NCI-H146 (cell line): Measurements from ENCODE around the gene GOLGA6C.
"Not testable (repeated sequence)": the region's sequence is repeated elsewhere in the genome, so short reads cannot be mapped to it uniquely, and the experiment has no call there.

Experiments used
- DNase-seq: peaks from one replicate; lab custom pipeline; 2025; lab: John Stamatoyannopoulos, UW

The GOLGA6C gene

DNA sequence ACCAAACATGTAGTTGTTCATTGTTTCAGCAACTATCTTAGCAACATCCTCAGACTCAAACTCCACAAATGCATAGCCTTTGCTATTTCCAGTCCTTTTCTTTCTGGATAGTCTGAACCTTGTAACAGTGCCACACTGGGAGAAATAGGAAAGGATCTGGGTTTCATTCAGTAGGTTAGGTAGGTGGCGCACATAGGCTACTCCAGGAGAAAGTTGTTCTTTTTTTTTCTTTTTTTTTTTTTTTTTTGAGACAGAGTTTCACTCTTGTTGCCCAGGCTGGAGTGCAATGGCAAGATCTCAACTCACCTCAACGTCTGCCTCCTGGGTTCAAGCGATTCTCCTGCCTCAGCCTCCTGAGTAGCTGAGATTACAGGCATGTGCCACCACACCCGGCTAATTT, 5.8 kb upstream of the GOLGA6C start:
- not testable (repeated sequence) for DNase-seq

DNA sequence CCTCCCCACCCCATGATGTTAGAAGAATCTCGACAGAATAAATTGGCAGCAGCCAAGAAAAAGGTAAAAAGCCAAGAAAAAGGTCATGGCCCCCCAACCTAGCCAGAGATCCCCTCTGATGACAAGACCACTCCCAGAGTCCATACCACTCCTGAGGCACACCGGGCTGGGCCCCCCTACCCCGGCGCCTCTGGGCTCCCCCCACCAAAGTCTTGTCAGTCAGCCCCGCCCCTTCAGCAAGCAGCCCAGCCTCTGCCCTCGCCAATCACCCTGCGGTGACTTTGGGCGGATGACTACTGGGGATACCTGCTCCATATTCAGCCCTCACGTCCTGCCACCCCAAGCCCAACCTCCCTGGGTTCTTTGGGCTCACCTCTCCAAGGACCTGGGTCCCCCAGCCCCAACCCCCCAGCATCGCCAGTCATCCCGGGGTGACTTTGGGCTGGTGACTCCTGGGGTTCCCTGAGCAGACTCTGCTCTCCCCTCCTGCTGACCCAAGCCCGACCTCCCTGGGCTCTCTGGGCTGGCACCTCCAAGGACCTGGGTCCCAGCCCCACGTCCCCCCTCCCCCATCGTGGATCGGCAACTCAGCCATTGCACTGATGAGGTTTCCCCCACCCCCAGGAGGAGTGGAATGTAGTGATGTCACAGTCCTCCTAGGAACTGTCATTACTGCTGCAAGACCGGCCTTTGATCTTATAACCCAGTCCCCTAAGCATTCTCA, 648 bp downstream of the GOLGA6C start:
- not testable (repeated sequence) for DNase-seq

DNA sequence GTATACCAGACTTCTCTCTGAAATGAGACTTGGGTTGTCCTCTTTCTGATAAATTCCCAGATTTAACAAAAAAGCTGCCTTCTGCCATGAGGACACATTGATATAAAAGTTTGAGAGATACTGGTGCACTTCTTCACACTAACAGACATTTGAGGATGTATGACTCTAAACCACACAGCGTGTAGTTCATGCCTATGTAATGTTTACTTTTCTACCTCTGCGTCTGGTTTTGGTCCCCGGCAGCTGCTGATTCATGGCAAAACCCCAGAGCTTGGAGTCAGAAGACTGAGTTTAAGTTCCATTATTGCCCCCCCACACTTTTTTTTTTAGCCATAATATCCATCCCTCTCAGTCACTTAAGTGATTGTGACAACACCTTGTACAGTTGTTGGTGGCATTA, 1.7 kb downstream of the GOLGA6C start:
- not testable (repeated sequence) for DNase-seq

DNA sequence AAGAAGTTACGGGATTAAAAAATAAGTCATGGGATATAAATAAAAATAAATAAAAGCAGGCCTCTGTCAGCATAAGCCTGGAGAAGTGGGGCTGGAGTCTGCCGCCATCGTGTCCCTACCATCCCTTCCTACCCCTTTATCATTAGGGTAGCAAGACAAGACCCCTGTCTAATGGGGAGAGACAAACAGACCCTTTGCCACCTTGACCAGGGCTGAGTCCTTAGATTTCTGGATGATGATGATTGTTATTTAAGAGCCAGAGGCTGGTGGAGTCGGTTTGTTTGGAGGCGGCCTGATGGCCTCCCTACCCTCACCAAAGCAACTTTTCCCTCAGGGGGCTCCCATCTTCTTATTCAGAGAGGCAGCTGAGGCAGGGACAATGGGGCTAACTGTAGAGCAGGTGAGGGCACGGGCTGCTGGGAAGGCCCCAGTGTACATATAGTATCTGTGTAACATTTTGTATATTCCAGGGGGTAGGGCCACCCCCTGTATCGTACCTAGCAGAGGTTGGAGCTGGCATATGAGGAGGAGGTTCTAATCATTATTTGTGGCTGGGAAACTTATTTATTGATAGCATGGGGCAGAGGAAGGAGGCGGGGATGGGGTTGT, 15.7 kb downstream of the GOLGA6C start:
- DNase-seq, result not testable (repeated sequence)

DNA sequence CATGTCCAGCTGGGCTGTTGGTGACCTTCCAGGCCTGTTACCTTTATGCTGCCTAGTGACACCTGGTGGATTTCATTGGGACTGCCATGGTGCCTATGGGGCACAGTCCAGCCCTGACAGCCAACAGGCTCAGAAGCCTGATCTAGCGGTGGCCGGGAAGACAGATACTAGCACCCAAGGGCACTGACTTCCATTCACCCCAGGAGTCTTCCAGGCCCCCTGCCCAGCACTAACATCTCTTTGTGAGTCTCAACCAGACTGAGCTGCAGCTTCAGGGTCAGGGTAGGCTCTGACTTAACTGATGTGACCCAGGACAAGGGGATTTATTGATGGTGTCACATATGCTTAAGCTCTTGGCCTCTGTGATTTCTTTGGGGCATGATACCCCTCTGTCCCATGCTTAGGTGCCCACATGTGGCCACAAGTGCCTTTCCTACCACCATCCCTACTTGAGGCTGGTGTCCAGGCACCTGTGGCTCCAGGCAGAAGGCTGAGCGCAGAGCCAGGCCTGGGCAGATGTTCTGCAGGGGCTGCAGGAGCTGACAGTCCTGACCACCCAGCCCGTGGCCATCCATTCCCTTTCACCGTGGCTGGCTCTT, 16.5 kb downstream of the GOLGA6C start:
- not testable (repeated sequence) for DNase-seq

DNA sequence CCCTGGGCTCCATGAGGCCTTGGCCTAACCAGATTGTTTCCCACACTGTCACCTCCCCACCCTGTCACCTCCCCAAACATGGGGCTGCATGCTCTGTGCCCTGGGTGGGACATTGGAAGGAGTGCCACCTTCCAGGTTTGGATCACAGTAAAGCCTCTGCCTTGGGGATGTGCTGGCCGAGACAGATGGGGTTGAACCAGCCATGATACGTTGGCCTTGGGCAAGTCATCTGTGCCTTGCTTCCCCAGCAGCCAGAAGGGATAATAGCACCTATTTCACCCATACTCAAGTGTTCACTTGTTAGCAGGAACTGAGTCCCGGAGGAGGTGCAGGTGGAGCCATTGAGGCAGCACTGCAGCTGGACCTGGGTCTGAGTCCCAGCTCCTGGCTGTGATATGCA, 17.5 kb downstream of the GOLGA6C start:
- not testable (repeated sequence) for DNase-seq

DNA sequence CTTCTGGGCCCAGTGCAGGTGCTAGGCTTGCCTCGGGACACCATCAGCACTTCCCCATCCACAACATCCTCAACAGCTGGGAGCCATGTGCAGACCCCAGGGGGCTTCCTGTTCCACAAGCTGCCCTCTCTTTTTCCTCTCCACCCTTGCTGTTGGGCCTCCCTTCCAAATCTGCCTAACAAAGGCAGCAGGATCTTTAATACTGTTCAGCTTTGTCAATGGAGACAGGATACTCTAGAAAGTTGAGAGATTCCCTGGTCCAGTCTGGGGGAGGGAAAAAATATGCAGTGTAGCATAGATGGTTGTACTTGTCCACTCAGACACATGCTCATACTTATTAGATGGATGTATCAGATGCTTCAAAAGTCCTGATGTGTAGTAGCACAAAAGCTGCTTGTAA, 20.4 kb downstream of the GOLGA6C start:
- not testable (repeated sequence) for DNase-seq

DNA sequence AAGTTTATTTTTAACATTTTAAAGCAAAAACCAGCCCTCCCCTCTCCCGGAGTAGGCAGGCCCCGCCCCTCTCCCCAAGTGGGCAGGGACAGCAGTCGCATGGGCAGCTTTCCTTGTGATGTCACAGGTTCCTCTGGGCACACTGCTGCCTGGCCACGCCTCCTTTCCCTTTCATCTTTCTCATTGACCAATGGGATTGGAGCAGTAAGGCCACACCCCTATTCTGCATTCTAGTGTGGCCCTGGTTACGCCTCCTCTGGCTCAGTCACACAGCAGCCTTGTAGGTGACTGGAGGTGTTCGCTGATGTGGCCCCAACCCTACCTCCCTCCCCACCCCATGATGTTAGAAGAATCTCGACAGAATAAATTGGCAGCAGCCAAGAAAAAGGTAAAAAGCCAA, 24.4 kb downstream of the GOLGA6C start, which contains the start of gene GOLGA6D:
GOLGA6D (plus strand) TSS at position 264 of the 400 bp plus-strand sequence; CDS start at position 305, 41 bp downstream.
- DNase-seq, result not testable (repeated sequence)

DNA sequence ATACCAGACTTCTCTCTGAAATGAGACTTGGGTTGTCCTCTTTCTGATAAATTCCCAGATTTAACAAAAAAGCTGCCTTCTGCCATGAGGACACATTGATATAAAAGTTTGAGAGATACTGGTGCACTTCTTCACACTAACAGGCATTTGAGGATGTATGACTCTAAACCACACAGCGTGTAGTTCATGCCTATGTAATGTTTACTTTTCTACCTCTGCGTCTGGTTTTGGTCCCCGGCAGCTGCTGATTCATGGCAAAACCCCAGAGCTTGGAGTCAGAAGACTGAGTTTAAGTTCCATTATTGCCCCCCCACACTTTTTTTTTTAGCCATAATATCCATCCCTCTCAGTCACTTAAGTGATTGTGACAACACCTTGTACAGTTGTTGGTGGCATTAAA, 26.0 kb downstream of the GOLGA6C start:
- DNase-seq, result not testable (repeated sequence)

DNA sequence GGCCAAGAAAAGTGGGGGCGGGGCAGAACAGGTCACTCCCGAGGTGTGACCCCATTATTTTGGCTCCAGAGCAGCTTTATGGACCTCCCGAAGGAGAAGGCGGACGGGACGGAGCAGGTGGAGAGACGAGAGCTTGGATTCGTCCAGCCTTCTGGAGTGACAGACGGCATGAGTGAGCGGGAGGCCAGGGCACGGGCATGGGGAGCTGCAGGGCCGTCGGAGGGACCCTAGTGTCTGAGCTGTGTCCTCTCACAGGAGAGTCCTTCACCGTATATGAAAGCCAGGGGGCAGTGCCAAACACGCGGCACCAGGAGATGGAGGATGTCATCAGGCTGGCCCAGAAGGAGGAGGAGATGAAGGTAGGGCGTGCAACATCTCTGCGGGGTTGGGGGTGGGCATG, 35.5 kb downstream of the GOLGA6C start:
- DNase-seq, result not testable (repeated sequence)

DNA sequence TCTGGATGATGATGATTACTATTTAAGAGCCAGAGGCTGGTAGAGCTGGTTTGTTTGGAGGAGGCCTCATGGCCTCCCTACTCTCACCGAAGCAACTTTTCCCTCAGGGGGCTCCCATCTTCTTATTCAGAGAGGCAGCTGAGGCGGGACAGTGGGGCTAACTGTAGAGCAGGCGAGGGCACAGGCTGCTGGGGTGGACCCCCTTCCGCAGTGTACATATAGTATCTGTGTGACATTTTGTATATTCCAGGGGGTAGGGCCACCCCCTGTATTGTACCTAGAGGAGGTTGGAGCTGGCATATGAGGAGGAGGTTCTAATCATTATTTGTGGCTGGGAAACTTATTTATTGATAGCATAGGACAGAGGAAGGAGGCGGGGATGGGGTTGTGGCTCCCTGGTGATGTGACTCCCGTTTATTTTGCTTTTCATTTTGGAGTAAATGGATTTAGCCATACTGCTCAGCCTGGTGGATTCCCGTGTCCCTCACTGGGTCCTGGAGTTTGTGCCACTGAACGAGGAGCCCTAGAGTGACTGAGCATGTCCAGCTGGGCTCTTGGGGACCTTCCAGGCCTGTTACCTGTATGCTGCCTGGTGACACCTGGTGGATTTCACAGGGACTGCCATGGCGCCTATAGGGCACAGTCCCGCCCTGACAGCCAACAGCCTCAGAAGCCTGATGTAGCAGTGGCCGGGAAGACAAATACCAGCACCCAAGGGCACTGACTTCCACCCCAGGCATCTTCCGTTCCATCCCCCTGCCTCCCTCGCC, 40.6 kb downstream of the GOLGA6C start:
- not testable (repeated sequence) for DNase-seq

DNA sequence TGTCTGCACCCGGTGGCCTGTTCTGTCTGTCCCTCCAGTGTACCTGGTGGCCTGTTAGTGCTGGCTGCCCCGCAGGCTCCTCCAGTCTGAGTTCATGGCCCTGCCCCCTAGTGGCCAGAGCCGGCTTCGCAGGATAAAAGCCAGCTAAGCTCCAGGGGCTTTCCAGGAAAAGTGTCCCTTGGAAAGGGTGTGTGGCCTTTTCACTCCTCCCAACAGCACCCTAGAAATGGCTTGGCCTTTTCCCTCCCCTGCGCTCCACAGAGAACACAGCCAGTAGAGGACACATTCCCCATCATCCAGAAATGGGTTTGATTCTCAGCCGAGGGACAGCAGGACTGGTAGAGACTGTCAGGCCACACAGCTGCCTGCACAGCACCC, 41.2 kb downstream of the GOLGA6C start:
- DNase-seq, result not testable (repeated sequence)

DNA sequence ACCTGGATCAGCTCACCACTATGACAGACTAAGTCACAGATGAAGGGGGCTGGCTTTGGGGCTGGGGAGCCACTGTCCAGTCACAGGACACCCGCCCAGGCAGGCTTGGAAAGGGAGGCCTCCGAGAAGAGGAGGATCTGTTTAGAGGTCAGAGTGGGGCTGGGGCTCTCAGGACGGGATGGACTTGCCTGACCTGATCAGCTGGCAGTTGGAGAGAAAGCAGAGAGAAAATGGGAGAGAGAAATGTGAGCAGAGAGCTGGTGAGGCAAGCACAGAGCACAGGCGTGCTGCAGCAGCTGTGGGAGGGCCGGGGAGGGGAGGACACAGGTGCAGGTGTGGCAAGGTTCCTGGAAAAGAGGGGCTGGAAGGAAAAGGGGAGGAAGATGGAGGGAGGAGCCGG, 41.9 kb downstream of the GOLGA6C start:
- DNase-seq, result not testable (repeated sequence)

DNA sequence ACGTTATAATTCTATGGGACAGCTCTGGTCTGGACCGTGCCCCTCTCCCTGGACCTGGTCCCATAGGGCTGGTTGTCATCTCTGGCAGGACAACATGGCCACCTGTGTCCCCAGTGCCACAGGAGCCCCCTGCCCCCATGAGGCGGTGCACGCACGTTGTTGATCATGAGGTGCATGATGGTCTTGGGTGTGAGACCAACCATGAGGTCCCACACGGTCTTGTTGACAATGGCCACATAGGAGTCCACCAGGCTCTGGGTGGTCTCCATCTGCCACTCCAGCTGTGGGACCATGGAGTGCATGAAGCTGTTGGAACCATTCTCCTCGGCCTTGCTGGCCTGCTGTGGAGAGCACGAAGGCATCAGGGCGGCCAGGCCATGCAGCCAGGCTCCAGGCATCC, 44.2 kb downstream of the GOLGA6C start:
- no peak for DNase-seq

DNA sequence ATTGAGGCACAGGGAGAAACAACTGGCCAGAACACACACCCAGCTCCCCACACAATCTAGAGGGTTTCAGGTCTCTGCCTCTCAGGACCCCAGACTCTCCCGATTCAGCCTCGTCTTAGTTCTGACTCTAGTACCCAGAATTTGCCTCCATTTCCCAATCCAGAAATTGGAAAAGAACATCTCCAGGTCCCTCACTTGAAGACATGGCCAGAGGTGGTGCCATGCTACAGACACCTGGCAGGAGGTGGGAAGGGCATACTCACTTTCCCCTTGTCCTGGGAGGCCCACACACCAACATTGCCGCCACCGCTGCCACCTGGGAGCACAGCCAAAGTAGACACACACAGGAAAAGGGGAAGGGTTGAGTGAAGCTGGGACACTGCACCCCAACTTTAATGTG, 44.6 kb downstream of the GOLGA6C start:
- not testable (repeated sequence) for DNase-seq

DNA sequence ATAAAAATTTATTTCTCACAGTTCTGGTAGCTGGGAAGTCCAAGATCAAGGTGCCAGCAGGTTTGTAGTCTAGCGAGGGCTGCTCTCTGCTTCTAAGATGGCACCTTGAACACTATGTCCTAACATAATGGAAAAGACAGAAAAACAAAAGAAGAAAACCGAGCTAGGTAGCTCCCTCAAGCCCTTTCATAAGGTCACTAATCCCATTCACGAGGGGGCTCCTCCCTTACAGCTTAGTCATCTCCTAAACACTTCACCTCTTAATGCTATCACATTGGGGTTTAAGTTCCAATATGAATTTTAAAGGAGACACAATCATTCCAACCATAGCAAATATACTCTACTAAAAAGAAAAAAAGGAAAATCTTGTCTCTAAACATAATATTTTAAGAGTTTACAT, 48.1 kb downstream of the GOLGA6C start:
- DNase-seq, result no peak

DNA sequence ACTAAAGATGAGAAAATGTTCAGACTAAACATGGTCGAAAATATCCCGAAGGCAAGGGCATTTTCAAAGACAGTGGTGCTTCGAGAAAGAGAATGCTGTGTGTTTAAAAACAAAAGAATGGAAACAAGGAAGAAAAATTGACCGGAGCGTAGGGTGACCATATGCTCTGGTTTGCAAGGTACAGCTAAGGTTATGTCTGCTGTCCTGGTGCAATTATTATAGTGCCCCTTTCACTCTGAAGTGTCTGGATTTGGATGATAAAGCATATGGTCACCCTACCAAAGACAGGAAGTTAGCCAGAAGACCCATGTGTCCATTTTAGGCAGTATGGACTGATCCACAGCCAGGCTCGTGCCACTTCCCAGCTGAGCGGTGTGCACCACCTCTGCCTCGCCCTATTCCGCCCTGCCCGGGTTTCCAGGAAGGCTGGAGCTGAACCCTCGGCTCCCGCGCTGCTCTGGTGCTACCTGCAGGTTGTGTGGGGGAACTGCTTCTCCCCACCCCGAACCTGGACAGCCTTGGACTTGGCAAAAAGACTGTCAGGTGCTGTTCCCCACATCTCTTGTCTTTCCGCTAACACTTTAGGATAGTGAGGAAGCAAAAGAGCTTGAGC, 49.8 kb downstream of the GOLGA6C start:
- peak; percentile 52 for DNase-seq

DNA sequence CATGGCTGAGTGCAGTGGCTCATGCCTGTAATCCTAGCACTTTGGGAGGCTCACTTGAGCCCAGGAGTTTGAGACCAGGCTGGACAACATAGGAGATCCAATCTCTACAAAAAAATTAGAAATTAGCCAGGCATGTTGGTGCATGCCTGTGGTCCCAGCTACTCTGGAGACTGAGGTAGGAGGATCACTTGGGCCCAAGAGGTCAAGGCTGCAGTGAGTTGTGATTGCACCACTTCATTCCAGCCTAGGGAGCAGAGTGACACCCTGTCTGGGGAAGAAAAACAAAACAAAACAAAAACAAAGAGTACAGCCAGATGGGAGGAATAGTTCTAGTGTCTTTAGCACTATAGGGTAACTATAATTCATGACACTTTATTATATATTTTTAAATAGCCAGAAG, 51.6 kb downstream of the GOLGA6C start:
- no peak for DNase-seq

DNA sequence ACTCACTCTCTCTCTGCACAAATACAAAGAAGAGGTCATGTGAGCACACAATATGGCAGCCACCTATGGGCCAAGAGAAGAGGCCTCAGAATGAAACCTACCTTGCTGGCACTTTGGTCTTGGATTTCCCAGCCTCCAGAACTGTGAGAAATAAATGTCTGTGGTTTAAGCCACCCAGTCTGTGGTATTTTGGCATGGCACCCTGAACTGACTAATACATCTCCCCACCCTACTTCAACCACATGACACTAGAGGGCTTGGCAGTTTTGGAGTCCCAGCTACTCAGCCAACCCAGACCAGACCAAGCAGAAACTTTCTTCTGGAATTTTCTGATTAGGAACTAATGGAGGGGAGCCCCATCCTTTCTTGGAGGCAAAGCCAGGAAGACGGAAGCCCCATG, 54.4 kb downstream of the GOLGA6C start:
- DNase-seq, result not testable (repeated sequence)

DNA sequence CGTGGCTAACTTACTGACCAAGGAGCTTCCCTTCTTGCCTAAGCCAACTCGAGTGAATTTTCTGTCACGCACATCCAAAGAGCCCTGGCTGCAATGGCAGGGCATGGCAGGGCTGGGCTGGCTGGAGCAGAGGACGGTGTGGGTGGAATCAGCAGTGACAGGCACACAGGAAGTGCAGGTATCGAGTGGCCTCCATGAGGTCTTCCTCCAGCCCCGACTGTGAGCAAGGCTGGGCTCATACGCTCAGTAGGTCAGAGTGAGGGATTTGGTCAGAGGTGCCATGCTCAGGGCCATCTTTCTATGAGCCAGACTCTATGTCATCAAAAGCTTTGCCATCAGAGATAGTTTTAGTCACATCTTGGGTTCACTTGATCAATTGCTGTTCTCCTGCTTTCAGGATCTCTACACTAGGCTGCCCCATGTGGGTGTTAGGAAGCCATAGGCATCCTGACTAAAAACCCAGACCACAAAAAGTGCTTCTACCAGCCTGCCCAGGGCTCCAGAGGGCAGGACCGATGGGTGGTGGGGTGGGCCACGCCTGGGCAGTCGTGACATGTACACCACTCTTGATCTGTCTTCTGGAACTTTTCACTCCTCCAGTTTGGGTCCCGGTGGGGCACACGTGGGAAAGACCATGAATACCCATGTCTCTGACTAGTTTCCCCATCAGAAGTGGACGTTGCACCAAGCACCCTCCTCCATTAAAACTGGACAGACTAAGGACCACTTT, 55.1 kb downstream of the GOLGA6C start:
- no peak for DNase-seq

DNA sequence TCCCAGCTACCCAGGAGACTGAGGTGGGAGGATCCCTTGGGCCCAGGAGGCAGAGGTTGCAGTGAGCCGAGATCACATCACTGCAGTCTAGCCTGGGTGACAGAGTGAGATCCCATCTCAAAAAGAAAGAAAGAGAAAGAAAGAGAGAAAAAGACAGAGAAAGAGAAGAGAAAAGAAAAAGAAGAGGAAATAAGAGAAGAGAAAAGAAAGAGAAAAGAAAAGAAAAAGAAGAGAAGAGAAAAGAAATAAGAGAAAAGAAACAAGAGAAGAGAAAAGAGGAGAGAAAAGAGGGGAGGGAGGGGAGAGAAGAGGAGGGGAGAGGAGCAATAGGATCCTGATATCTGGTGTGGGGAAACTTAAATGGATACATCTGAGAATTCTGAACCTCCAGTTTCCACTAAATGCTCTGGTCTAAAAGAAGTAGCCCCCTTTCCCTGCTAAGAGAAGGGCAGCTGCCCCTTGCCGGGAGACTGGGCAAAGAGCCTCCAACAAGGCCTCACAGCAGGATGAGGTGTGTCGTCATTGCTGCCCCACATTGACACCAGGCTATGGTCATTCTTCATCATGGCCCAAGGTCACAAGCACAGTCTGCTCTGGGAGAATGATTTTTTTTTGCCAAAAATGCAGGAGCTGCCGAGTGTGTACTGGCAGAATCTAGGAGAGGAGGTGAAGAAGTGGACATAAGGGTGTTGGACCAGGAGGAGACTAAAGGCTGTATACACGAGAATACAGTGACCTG, 56.6 kb downstream of the GOLGA6C start:
- no peak for DNase-seq
